Neutrophil (primary cell): ENCODE measurements around the gene URB1.

Experiments used
- H3K27ac ChIP-seq: fragments of 200-600 bp; sonication (generic); 2 replicates; pipeline ENCODE4 v1.5.1; 2016; ENCODE audit warnings: mild to moderate bottlenecking, moderate library complexity
- H3K27me3 ChIP-seq: fragments of 200-600 bp; sonication (generic); 2 replicates; pipeline ENCODE4 v1.6.0; 2016; ENCODE audit warnings: mild to moderate bottlenecking
- H3K36me3 ChIP-seq: fragments of 200-600 bp; sonication (generic); 2 replicates; pipeline ENCODE4 v1.5.1; 2017
- H3K4me1 ChIP-seq, 2 experiments: fragments of 200-600 bp in 1 of 2; sonication (generic) in 1 of 2; 1 replicate in 1 of 2; 2 replicates in 1 of 2; pipeline versions ENCODE4 v1.5.1 to v1.6.1; 2013 to 2016; ENCODE audit warnings: low read depth in 1 of 2, low read length in 1 of 2, mild to moderate bottlenecking in 1 of 2, moderate library complexity in 1 of 2; ENCODE audit not compliant: control insufficient read depth in 1 of 2, insufficient read depth in 1 of 2
- H3K4me3 ChIP-seq, 2 experiments: fragments of 200-600 bp in 1 of 2; sonication (generic) in 1 of 2; 1 replicate in 1 of 2; 2 replicates in 1 of 2; pipeline ENCODE4 v1.5.1; 2013 to 2016; ENCODE audit warnings: low read depth in 1 of 2, low read length in 1 of 2, mild to moderate bottlenecking in 1 of 2, moderate library complexity in 1 of 2
- H3K9me3 ChIP-seq: fragments of 200-600 bp; sonication (generic); 2 replicates; pipeline ENCODE4 v1.5.1; 2016
- CTCF ChIP-seq: fragments of 200-600 bp; sonication (generic); IDR thresholded peaks from 2 replicates; pipeline ENCODE4 v1.5.1; 2016; ENCODE audit warnings: antibody characterized with exemption

URB1 gene

GRCh38 chr21:32298658-32299081, 94.1 kb downstream of the URB1 start, which contains the start of gene MRAP:
MRAP (plus strand) TSS chr21:32298855; CDS start chr21:32298972, 117 bp downstream.
- Histone ChIP-seq H3K9me3 (no peaks in the 10 kb centered on the region), H3K4me3 (no peak within 1 kb of the TSS), H3K27ac (no peak within 1 kb of the TSS), H3K36me3 (no peaks in the 10 kb centered on the region), H3K27me3 (no peaks in the 10 kb centered on the region), H3K4me1 (no peaks in the 10 kb centered on the region)
- TF ChIP-seq CTCF: no peak

- Histone ChIP-seq H3K27me3 (no peaks in the 10 kb centered on the region), H3K36me3 (no peaks in the 10 kb centered on the region)
- TF ChIP-seq CTCF: no peak
Measured at GRCh38 chr21:32298148-32298559, 94.7 kb downstream of the URB1 start.

GRCh38 chr21:32297449-32297848, 95.4 kb downstream of the URB1 start:
- no peak for TF ChIP-seq CTCF
- no peaks in the 10 kb centered on the region for H3K4me1 ChIP-seq
- no peaks in the 10 kb centered on the region for H3K9me3 ChIP-seq
- no peak overlapping the region for H3K4me3 ChIP-seq
- no peaks in the 10 kb centered on the region for H3K27me3 ChIP-seq
- H3K27ac ChIP-seq: no peak overlapping the region
- H3K36me3 ChIP-seq: no peaks in the 10 kb centered on the region

More at GRCh38 chr21:32298148-32298559, 94.7 kb downstream of the URB1 start:
- Histone ChIP-seq H3K9me3 (no peaks in the 10 kb centered on the region), H3K4me3 (no peak overlapping the region), H3K27ac (no peak overlapping the region), H3K4me1 (no peaks in the 10 kb centered on the region)

GRCh38 chr21:32285476-32285875, 107.3 kb downstream of the URB1 start:
- H3K4me1 ChIP-seq: no peaks in the 10 kb centered on the region
- H3K4me3 ChIP-seq: no peak overlapping the region
- H3K27ac ChIP-seq: no peak overlapping the region
- peaks cover 8% of the 10 kb centered on the region for H3K9me3 ChIP-seq
- TF ChIP-seq CTCF: no peak
- H3K36me3 ChIP-seq: no peaks in the 10 kb centered on the region
- no peaks in the 10 kb centered on the region for H3K27me3 ChIP-seq

- Histone ChIP-seq H3K27me3 (no peaks in the 10 kb centered on the region), H3K4me3 (no peak overlapping the region), H3K36me3 (no peaks in the 10 kb centered on the region), H3K4me1 (peaks cover 13 to 14% of the 10 kb centered on the region in 2 experiments), H3K27ac (no peak overlapping the region), H3K9me3 (peaks cover 8% of the 10 kb centered on the region)
- no peak for TF ChIP-seq CTCF
Measured at GRCh38 chr21:32282992-32283391, 109.8 kb downstream of the URB1 start.

GRCh38 chr21:32281531-32281930, 111.3 kb downstream of the URB1 start:
- H3K4me1 ChIP-seq: peaks cover 14 to 16% of the 10 kb centered on the region in 2 experiments
- no peak overlapping the region for H3K4me3 ChIP-seq
- TF ChIP-seq CTCF: no peak
- no peaks in the 10 kb centered on the region for H3K27me3 ChIP-seq
- no peaks in the 10 kb centered on the region for H3K36me3 ChIP-seq
- H3K27ac ChIP-seq: no peak overlapping the region
- peaks cover 8% of the 10 kb centered on the region for H3K9me3 ChIP-seq
